Glutamatergic neuron (in vitro differentiated cells): Measurements from ENCODE around the gene SCAMP1. TPM values are rescaled to one million over a fixed set of nuclear protein-coding genes. Genes with fewer than 3 reads are reported as not detected.
"Not testable (repeated sequence)": the region's sequence is repeated elsewhere in the genome, so short reads cannot be mapped to it uniquely, and the experiment has no call there.

Experiments
- DNase-seq: peaks from one replicate; pipeline ENCODE4 v3.0.0; 2022
- H3K27ac Mint-ChIP-seq: one replicate; pipeline ENCODE4 v1.8.0; 2020; ENCODE audit warnings: mild to moderate bottlenecking, mixed read lengths, inconsistent platforms; ENCODE audit not compliant: unreplicated experiment
- H3K27me3 Mint-ChIP-seq: one replicate; pipeline ENCODE4 v1.8.0; 2020; ENCODE audit warnings: mild to moderate bottlenecking, moderate library complexity, mixed read lengths, inconsistent platforms; ENCODE audit not compliant: unreplicated experiment
- H3K36me3 Mint-ChIP-seq: one replicate; pipeline ENCODE4 v1.8.0; 2020; ENCODE audit warnings: mild to moderate bottlenecking, mixed read lengths, inconsistent platforms; ENCODE audit not compliant: unreplicated experiment
- H3K4me1 Mint-ChIP-seq: one replicate; pipeline ENCODE4 v1.8.0; 2020; ENCODE audit warnings: mild to moderate bottlenecking, low read depth, mixed read lengths, inconsistent platforms; ENCODE audit not compliant: unreplicated experiment
- H3K4me3 Mint-ChIP-seq: one replicate; pipeline ENCODE4 v1.8.0; 2020; ENCODE audit warnings: mild to moderate bottlenecking, mixed read lengths, inconsistent platforms; ENCODE audit not compliant: unreplicated experiment
- H3K9me3 Mint-ChIP-seq: one replicate; pipeline ENCODE4 v1.8.0; 2020; ENCODE audit warnings: mild to moderate bottlenecking, moderate library complexity, mixed read lengths, inconsistent platforms; ENCODE audit not compliant: unreplicated experiment
- total RNA-seq: library from RNA; stranded (reverse); fragmentation: NEBNext Ultra II Directional; extraction: Animal tissue kit (Norgen Biotek cat#: 25700); gene quantifications from one replicate; pipeline ENCODE4 v1.2.1, GENCODE V29; 2021; ENCODE audit not compliant: unreplicated experiment
- TF ChIP-seq, protein P1 (sequence below): fragments of 200-600 bp; sonication (generic); IDR thresholded peaks from one replicate; pipeline ENCODE4 v1.5.0; 2021; ENCODE audit not compliant: partially characterized antibody, unreplicated experiment

The SCAMP1 gene
- total RNA-seq, 1 donor from 2014 or later, result 36.2 TPM

- Mint-ChIP-seq H3K9me3 (peaks cover 2% of the 10 kb centered on the region), H3K4me1 (no peaks in the 10 kb centered on the region), H3K36me3 (no peaks in the 10 kb centered on the region), H3K27me3 (no peaks in the 10 kb centered on the region), H3K4me3 (no peak overlapping the region), H3K27ac (no peak overlapping the region)
- TF ChIP-seq, protein P1, sequence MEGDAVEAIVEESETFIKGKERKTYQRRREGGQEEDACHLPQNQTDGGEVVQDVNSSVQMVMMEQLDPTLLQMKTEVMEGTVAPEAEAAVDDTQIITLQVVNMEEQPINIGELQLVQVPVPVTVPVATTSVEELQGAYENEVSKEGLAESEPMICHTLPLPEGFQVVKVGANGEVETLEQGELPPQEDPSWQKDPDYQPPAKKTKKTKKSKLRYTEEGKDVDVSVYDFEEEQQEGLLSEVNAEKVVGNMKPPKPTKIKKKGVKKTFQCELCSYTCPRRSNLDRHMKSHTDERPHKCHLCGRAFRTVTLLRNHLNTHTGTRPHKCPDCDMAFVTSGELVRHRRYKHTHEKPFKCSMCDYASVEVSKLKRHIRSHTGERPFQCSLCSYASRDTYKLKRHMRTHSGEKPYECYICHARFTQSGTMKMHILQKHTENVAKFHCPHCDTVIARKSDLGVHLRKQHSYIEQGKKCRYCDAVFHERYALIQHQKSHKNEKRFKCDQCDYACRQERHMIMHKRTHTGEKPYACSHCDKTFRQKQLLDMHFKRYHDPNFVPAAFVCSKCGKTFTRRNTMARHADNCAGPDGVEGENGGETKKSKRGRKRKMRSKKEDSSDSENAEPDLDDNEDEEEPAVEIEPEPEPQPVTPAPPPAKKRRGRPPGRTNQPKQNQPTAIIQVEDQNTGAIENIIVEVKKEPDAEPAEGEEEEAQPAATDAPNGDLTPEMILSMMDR, result no peak
- no peak for DNase-seq
Observed at GRCh38 chr5:78353520-78353919, 6.9 kb upstream of the SCAMP1 start.

DNA sequence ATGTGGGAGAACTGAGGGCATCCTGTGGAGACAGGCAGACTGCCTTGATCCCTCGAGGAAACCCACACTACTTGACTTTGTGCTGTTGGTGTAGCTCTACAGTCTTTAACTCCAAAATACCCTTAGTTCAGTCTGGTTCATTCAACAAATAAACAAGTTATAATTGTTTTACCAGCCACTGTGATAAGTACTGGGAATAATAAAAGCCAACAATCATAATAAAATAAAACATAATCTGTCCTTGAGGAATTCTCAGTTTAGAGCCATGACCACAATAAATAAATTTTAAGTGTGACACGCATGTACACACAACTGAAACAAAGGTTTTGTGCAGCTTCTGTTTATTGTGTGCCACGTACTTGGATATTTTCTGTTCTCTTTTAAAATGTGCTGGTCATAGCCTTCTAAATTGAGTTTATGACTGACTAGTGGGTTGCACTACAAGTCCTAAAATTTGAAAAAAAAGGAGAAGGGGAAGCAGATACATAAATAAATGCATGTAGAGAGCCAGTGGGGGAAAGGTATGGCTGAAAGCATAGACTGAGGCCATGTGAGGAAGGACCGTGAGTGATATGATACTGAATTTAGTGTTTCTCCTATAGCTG lies 6.2 kb upstream of the SCAMP1 start:
- Mint-ChIP-seq H3K27ac (no peak overlapping the region), H3K36me3 (no peaks in the 10 kb centered on the region), H3K4me3 (no peak overlapping the region), H3K27me3 (no peaks in the 10 kb centered on the region), H3K4me1 (no peaks in the 10 kb centered on the region), H3K9me3 (peaks cover 2% of the 10 kb centered on the region)
- no peak for DNase-seq
- TF ChIP-seq, protein P1, result no peak

DNA sequence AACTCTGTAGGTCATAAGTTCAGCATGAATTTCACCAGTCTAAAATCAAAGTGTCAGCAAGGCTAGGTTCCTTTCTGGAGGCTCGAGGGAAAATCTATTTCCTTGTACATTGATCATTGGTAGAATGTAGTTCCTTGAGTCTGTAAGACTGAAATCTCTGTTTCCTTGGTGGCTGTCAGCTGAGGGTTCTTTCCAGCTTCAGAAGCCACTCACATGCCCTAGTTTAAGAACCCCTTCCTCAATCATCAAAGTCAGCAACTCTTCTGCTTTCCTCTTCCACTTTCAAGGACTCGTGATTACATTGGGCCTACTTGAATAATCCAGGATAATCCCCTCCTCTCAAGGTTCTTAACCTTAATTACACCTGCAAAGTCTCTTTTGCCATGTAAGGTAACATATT lies 4.9 kb upstream of the SCAMP1 start:
- Mint-ChIP-seq H3K4me1 (no peaks in the 10 kb centered on the region), H3K36me3 (no peaks in the 10 kb centered on the region), H3K27ac (no peak overlapping the region), H3K4me3 (no peak overlapping the region), H3K27me3 (peaks cover 4% of the 10 kb centered on the region), H3K9me3 (peaks cover 5% of the 10 kb centered on the region)
- DNase-seq, result no peak
- TF ChIP-seq, protein P1, result no peak

DNA sequence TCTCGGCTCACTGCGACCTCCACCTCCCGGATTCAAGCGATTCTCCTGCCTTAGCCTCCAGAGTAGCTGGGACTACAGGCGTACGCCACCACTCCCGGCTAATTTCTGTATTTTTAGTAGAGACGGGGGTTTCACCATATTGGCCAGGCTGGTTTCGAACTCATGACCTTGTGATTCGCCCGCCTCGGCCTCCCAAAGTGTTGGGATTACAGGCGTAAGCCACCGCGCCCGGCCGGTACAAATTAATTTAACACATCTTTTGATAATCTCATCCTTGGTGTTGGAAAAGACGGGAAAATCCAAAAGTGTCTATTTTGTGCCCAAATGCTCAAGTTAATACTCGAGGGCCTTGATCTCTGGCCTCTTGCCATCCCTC lies 974 bp upstream of the SCAMP1 start:
- not testable (repeated sequence) for H3K4me1 Mint-ChIP-seq, H3K27ac Mint-ChIP-seq, H3K36me3 Mint-ChIP-seq, H3K9me3 Mint-ChIP-seq, H3K27me3 Mint-ChIP-seq, DNase-seq
- H3K4me3 Mint-ChIP-seq, result peak overlapping the region; percentile 92

GRCh38 chr5:78360674-78360923 lies 182 bp downstream of the SCAMP1 start:
- peaks cover 6% of the 10 kb centered on the region for H3K27me3 Mint-ChIP-seq
- no peak for DNase-seq
- peaks cover 5% of the 10 kb centered on the region for H3K9me3 Mint-ChIP-seq
- peaks cover 10% of the 10 kb centered on the region for H3K4me1 Mint-ChIP-seq
- no peaks in the 10 kb centered on the region for H3K36me3 Mint-ChIP-seq
- TF ChIP-seq, protein P1, result no peak
- peak overlapping the region; percentile 72 for H3K27ac Mint-ChIP-seq
- peak overlapping the region; percentile 95 for H3K4me3 Mint-ChIP-seq
